IPS-18a (cell line): ENCODE measurements around the gene ALDH5A1.

ENCODE experiments used
- H3K27ac ChIP-seq: one replicate; pipeline ENCODE4 v1.5.1; 2013; ENCODE audit warnings: low read length
- H3K27me3 ChIP-seq: one replicate; pipeline ENCODE4 v1.6.1; 2013; ENCODE audit warnings: mild to moderate bottlenecking, low read length; ENCODE audit not compliant: control insufficient read depth, insufficient read depth
- H3K36me3 ChIP-seq: one replicate; pipeline ENCODE4 v1.6.1; 2013; ENCODE audit warnings: low read depth, low read length; ENCODE audit not compliant: control insufficient read depth
- H3K4me1 ChIP-seq: one replicate; pipeline ENCODE4 v1.6.1; 2013; ENCODE audit warnings: low read depth, low read length; ENCODE audit not compliant: control insufficient read depth
- H3K4me3 ChIP-seq: one replicate; pipeline ENCODE4 v1.5.1; 2013; ENCODE audit warnings: low read length
- H3K9ac ChIP-seq: one replicate; pipeline ENCODE4 v1.6.1; 2013; ENCODE audit warnings: mild to moderate bottlenecking, low read length, moderate library complexity
- H3K9me3 ChIP-seq: one replicate; pipeline ENCODE4 v1.6.1; 2013; ENCODE audit warnings: low read depth, low read length; ENCODE audit not compliant: control insufficient read depth

The ALDH5A1 gene

DNA sequence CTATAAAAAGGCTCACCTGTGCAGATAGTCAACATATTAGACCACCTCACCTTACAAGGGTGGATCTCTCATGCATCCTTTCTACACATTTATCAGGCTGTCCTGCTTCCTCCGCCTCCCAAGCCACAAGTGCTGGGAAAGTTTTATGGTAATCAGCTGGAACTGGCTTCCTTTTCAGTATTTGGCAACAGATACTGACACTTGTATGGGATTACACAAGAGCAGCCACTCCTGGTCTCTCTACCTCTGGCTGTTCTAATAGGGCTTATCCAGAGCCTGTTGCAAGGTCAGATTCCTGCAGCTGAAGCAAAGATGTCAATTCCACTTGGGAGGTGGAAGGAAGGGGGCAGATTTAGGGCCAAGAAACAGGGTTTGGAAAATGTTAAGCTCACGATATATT is 4.9 kb upstream of the ALDH5A1 start:
- Histone ChIP-seq H3K27ac (no peak overlapping the region), H3K27me3 (peaks cover 16% of the 10 kb centered on the region), H3K4me3 (no peak overlapping the region), H3K4me1 (no peaks in the 10 kb centered on the region), H3K9ac (no peak overlapping the region), H3K9me3 (no peaks in the 10 kb centered on the region), H3K36me3 (no peaks in the 10 kb centered on the region)

DNA sequence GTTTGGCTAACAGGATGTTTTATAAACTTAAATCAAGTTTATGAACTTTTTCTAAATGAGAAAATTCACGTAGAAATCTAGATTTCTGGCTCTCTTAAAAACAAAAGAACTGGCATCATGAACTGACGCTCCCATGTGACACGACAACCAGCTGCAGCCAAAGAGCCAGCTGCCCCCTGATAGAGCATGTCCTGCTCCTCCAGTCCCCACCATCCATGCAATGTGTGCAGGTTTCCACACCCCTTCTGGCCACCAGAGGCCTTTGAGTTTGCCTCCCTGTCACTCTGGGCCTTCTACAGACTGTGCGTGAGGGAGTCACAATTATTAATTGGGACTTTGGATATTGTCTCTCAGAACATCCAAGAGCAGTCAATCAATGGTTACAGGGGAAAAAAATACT is 3.8 kb upstream of the ALDH5A1 start:
- H3K4me1 ChIP-seq, result no peaks in the 10 kb centered on the region
- no peak overlapping the region for H3K9ac ChIP-seq
- H3K9me3 ChIP-seq, result no peaks in the 10 kb centered on the region
- no peak overlapping the region for H3K4me3 ChIP-seq
- no peak overlapping the region for H3K27ac ChIP-seq
- peaks cover 21% of the 10 kb centered on the region for H3K27me3 ChIP-seq
- no peaks in the 10 kb centered on the region for H3K36me3 ChIP-seq

DNA sequence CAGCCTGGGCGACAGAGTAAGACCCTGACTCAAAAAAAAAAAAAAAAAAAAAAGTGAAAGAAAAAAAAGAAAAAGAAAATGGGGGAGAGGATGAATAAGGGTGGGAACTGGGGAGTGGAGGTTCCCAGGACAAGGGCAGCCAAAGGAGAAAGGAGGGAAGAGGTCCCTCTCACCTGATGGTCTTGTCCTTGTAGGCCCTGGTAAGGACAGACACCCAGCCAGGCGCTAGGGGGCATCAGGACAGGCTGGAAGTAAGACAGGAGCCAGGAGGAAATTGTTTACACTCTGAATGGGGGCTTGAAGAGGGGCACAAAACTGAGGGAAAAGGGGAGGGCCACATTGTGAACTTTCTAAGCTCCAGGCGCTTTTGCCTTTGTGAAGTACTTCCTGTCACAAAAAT is 2.3 kb upstream of the ALDH5A1 start:
- Histone ChIP-seq H3K27ac (no peak overlapping the region), H3K4me3 (no peak overlapping the region), H3K9me3 (no peaks in the 10 kb centered on the region), H3K9ac (no peak overlapping the region), H3K4me1 (no peaks in the 10 kb centered on the region), H3K27me3 (peaks cover 26% of the 10 kb centered on the region), H3K36me3 (no peaks in the 10 kb centered on the region)

DNA sequence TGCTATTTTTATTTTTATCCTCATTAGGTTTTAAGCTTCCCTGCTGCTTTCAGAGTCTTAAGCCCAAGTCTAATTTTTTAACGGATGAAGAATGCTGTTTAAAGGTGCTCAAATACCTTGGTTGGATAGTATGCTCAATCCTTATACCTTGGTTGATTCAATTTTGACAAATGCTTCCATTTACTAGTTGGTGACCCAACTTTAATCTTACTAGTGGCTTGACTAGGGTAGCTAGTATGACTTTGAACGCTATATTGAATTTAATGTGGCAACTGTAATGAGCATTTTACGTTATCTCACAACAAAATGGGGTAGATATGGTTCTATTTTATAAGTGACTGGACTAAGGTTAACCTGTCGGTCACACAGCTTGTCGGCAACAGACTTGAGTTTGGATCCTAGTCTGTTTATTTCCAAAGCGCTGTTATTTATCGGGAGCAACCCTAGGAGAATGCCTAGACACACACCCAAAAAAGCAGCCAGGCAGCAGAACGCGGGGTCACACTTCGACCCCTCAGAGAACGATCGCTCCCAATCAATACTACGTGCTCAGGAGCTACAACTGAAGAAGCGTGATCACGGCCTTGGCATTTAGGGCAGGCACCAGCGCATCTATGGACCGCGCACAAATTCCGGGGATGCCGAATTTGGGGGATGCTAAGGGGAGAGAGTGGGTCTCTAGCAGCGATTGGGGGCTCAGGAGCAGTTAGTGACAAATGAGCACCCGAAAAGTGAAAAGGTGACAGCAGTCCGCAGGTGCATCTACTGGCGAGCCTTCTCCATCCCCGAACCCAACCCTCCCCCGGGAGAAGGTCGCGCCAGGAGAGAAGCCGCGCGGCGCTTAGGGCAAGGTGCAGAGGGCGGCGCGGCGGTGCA is 586 bp upstream of the ALDH5A1 start:
- no peak overlapping the region for H3K27ac ChIP-seq
- H3K36me3 ChIP-seq, result no peaks in the 10 kb centered on the region
- H3K4me1 ChIP-seq, result no peaks in the 10 kb centered on the region
- H3K9ac ChIP-seq, result peak overlapping the region; percentile 35
- peak overlapping the region; percentile 62 for H3K4me3 ChIP-seq
- H3K27me3 ChIP-seq, result peaks cover 26% of the 10 kb centered on the region
- no peaks in the 10 kb centered on the region for H3K9me3 ChIP-seq

DNA sequence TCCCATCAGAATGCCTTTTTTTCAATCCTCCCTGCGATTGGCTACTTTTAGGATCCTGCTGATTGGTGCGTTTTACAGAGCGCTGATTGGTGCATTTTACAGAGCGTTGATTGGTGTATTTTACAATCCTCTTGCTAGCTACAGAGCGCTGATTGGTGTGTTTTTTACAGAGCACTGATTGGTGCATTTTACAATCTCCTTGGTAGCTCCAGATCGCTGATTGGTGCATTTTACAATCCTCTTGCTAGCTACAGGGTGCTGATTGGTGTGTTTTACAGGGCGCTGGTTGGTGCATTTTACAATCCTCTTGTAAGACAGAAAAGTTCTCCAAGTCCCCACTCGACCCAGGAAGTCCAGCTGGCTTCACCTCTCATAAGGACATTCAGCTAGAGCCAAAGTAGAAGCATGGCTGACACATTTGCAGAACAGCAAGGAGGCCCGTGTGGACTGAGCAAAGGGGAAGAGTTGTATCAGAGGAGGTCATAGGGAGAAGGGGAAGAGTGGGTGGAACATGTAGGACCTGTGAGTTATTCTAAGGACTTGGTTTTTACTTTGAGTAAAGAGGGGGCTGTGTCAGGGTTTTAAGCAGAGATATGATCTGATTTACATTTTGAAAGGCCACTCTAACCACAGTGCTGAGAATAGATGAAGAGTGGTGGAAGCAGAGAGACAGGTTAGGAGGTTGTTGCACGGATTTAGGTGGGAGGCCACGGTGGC is 2.6 kb downstream of the ALDH5A1 start:
- H3K4me1 ChIP-seq, result peaks cover 5% of the 10 kb centered on the region
- no peak overlapping the region for H3K4me3 ChIP-seq
- no peaks in the 10 kb centered on the region for H3K9me3 ChIP-seq
- H3K27me3 ChIP-seq, result peaks cover 26% of the 10 kb centered on the region
- no peak overlapping the region for H3K9ac ChIP-seq
- H3K27ac ChIP-seq, result no peak overlapping the region
- no peaks in the 10 kb centered on the region for H3K36me3 ChIP-seq

DNA sequence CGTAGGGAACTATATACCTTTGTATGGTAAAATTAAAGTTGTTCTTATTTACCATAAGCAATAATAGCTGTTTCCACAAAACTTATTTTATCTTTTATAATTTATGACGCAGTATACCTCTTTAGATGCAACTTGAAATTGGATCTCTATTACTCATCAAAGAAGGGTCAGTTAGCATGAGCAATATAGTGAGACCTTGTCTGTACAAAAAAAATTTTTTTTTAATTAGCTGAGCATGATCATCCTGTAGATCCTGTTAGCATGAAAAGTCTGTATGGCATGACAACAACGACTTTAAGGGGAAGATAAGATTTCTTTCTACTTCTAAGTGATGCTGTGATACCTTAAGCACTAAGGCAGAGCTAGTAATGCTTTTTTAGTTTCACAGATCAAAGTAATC is 5.9 kb downstream of the ALDH5A1 start:
- Histone ChIP-seq H3K36me3 (no peaks in the 10 kb centered on the region), H3K9ac (no peak overlapping the region), H3K27ac (no peak overlapping the region), H3K9me3 (no peaks in the 10 kb centered on the region), H3K27me3 (peaks cover 8% of the 10 kb centered on the region), H3K4me1 (peaks cover 6% of the 10 kb centered on the region), H3K4me3 (no peak overlapping the region)

DNA sequence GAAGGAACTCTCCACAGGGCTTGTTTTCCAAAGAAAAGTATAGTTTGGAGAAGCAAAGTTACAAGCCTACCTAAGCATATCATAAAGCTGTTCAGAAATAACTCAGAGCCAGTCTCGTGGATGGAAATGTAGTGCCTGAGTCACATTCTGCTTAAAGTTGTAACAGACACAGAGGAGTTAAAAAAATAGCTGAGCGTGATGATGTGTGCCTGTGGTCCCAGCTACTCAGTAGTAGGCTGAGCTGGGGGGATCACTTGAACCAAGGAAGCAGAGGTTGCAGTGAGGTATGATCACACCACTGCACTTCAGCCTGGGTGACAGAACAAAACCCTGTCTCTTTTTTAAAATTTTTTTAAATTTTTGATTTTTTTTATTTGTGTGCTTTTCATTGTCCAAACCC is 6.6 kb downstream of the ALDH5A1 start:
- H3K9ac ChIP-seq, result no peak overlapping the region
- no peaks in the 10 kb centered on the region for H3K36me3 ChIP-seq
- H3K4me3 ChIP-seq, result no peak overlapping the region
- H3K27ac ChIP-seq, result no peak overlapping the region
- no peaks in the 10 kb centered on the region for H3K9me3 ChIP-seq
- peaks cover 6% of the 10 kb centered on the region for H3K4me1 ChIP-seq
- peaks cover 1% of the 10 kb centered on the region for H3K27me3 ChIP-seq

DNA sequence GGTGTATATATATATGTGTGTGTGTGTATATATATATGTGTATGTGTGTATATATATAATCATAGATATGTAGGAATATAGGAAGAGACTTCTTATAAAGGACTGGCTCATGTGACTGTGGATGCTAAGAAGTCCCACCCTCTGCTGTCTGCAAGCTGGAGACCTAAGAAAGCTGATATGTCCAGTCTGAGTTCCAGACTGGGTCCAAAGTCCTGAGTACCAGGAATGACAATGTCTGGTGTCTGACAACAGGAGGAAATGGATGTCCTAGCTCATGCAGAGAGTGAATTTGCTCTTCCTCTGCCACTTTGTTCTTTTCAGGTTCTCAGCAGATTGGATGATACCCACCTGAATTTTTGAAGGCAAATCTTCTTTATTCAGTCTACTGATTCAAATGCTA is 7.1 kb downstream of the ALDH5A1 start:
- H3K27me3 ChIP-seq, result no peaks in the 10 kb centered on the region
- no peak overlapping the region for H3K27ac ChIP-seq
- H3K9ac ChIP-seq, result no peak overlapping the region
- peaks cover 6% of the 10 kb centered on the region for H3K4me1 ChIP-seq
- H3K9me3 ChIP-seq, result no peaks in the 10 kb centered on the region
- no peaks in the 10 kb centered on the region for H3K36me3 ChIP-seq
- no peak overlapping the region for H3K4me3 ChIP-seq

DNA sequence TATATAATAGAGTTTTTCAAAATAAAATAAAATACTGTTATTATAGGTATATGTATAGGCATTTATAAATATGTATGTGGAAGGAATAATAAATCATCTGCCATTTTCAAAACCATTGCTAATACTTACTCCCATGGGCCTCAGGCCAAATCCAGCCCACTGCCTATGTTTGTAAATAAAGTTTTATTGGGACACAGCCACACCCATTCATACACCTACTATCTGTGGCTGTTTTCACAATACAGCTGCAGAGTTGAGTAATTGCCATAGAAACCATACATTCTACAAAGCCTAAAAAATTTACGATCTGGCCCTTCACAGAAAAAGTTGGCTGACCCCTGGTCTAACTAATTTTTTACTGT is 9.5 kb downstream of the ALDH5A1 start:
- H3K27ac ChIP-seq, result no peak overlapping the region
- H3K27me3 ChIP-seq, result no peaks in the 10 kb centered on the region
- peaks cover 6% of the 10 kb centered on the region for H3K4me1 ChIP-seq
- H3K9me3 ChIP-seq, result no peaks in the 10 kb centered on the region
- H3K4me3 ChIP-seq, result no peak overlapping the region
- H3K36me3 ChIP-seq, result no peaks in the 10 kb centered on the region
- no peak overlapping the region for H3K9ac ChIP-seq

DNA sequence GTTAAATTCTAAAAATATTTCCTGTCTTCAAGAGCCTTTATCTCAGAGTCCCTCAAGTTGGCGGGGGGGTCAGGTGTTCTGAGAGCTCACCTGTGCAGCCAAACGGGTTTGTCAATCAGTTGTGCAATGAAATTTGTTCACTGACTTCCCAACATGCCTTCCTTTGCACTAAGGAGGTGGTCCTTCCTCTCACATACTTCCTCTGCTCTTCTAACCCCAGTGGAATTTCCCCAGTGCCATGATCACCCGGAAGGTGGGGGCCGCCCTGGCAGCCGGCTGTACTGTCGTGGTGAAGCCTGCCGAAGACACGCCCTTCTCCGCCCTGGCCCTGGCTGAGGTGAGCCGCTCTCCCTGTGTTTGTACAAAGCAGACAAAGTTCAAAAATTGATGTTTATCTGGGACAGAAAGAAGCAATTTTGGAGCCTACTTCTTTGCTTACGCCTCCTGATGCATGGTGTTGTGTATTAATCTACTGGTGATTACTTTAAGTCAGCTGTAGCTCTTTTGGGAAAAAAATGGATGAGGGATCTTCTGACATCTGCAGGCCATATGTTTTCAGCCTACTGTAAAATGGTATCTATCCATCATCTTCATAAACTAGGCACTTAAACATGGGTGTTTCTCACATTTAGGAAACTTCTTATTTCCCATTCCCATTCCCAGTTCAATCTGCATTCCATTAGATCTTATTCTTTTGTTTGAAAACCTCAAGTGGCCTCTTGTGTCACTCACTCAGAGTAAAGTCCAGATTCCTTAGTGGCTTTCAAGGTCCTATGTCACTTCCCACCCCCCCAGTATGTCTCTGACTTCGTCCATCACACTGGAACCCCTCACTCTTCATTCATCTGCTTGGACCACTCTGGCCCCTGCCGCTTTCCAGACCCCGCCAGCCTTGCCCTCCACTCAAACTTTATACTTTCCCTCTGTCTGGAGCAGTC is 10.1 kb downstream of the ALDH5A1 start:
- H3K27ac ChIP-seq, result no peak overlapping the region
- H3K36me3 ChIP-seq, result no peaks in the 10 kb centered on the region
- H3K9me3 ChIP-seq, result no peaks in the 10 kb centered on the region
- H3K27me3 ChIP-seq, result no peaks in the 10 kb centered on the region
- H3K4me1 ChIP-seq, result peaks cover 6% of the 10 kb centered on the region
- H3K9ac ChIP-seq, result no peak overlapping the region
- H3K4me3 ChIP-seq, result no peak overlapping the region

DNA sequence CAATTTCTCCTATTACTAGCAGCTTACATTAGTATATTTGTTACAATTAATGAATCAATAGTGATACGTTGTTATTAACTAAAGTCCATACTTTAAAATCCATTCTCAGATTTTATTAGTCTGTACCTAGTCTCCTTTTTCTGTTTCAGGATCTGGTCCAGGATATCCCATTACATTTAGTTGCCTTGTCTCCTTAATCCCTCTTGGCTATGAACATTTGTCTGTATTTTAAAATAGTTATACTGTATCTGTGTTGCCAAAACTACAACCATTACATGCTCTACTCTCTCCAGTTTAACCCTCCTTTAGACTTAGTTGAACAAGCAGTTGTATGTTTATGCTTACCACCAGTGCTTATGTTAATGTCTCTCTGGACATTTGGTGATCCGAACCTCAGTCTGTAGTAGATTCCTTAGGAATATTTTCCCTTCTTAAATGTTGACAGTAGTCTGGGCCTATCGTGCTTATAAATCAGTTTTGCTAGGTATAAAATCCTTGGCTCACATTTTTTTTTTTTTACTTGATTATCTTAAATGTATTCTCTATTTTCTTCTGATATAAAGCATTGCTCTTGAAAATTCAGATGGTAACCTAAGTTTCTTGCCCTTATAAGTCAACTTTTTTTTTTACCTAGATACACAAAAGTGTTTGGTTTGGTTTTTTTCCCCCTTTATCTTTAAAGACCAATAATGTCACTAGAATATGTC is 12.2 kb downstream of the ALDH5A1 start:
- Histone ChIP-seq H3K4me1 (peaks cover 5% of the 10 kb centered on the region), H3K27me3 (no peaks in the 10 kb centered on the region), H3K9ac (no peak overlapping the region), H3K9me3 (no peaks in the 10 kb centered on the region), H3K27ac (no peak overlapping the region), H3K4me3 (no peak overlapping the region), H3K36me3 (no peaks in the 10 kb centered on the region)
